Mammary epithelial cell (primary cell): Measurements from ENCODE around the gene ARHGAP4.

ENCODE experiments used
- CTCF ChIP-seq, 2 donors: IDR thresholded peaks in 1 of 2; conservative IDR thresholded peaks in 1 of 2; 2 replicates each; pipeline ENCODE4 v1.5.1; 2011 to 2012; ENCODE audit warnings: inconsistent platforms in 2 of 2, low read length in 2 of 2, mild to moderate bottlenecking in 2 of 2, control low read depth in 1 of 2, low read depth in 1 of 2; ENCODE audit not compliant: insufficient read depth in 1 of 2; ENCODE audit errors: extremely low read depth in 1 of 2
- EZH2 ChIP-seq: IDR thresholded peaks from 2 replicates; pipeline ENCODE4 v1.6.1; 2012; ENCODE audit warnings: low read length, inconsistent platforms, borderline replicate concordance

GRCh38 chrX:153924149-153924861, 1.8 kb downstream of the ARHGAP4 start:
- peak in 1 of 2 donors; percentile 47 for TF ChIP-seq CTCF (conservative IDR thresholded peaks at IDR 0.05 in 1 of 2, IDR thresholded peaks at IDR 0.05 in 1 of 2; ENCODE audit: extremely low read depth in 1 of 2, insufficient read depth in 1 of 2, low read depth in 1 of 2, low read length in 2 of 2)
- TF ChIP-seq EZH2 = no peak
